GM12892 (cell line): Measurements from ENCODE around the gene STUM.

ENCODE experiments used
- POLR2A ChIP-seq: IDR thresholded peaks from 2 replicates; pipeline ENCODE4 v1.6.1; 2011; ENCODE audit warnings: low read depth, low read length, control low read depth
- POLR2AphosphoS5 ChIP-seq: IDR thresholded peaks from 2 replicates; pipeline ENCODE4 v1.6.1; 2011; ENCODE audit warnings: low read depth, low read length, control low read depth
- TAF1 ChIP-seq: IDR thresholded peaks from 2 replicates; pipeline ENCODE4 v1.6.1; 2011; ENCODE audit warnings: low read depth, mild to moderate bottlenecking, control low read depth, low read length, borderline replicate concordance

- 0 out of 2 replicates have a peak, but pooled peaks have one; percentile 21 for TF ChIP-seq POLR2A
- no peak for TF ChIP-seq POLR2AphosphoS5
- no peak for TF ChIP-seq TAF1
Observed at GRCh38 chr1:226653311-226653921, 104.9 kb downstream of the STUM start.
